NCI-H82 (cell line): ENCODE data around the gene SLC17A9.

Experiments used
- DNase-seq: peaks from one replicate; lab custom pipeline; 2025; lab: John Stamatoyannopoulos, UW

Gene SLC17A9, protein sequence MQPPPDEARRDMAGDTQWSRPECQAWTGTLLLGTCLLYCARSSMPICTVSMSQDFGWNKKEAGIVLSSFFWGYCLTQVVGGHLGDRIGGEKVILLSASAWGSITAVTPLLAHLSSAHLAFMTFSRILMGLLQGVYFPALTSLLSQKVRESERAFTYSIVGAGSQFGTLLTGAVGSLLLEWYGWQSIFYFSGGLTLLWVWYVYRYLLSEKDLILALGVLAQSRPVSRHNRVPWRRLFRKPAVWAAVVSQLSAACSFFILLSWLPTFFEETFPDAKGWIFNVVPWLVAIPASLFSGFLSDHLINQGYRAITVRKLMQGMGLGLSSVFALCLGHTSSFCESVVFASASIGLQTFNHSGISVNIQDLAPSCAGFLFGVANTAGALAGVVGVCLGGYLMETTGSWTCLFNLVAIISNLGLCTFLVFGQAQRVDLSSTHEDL

DNA sequence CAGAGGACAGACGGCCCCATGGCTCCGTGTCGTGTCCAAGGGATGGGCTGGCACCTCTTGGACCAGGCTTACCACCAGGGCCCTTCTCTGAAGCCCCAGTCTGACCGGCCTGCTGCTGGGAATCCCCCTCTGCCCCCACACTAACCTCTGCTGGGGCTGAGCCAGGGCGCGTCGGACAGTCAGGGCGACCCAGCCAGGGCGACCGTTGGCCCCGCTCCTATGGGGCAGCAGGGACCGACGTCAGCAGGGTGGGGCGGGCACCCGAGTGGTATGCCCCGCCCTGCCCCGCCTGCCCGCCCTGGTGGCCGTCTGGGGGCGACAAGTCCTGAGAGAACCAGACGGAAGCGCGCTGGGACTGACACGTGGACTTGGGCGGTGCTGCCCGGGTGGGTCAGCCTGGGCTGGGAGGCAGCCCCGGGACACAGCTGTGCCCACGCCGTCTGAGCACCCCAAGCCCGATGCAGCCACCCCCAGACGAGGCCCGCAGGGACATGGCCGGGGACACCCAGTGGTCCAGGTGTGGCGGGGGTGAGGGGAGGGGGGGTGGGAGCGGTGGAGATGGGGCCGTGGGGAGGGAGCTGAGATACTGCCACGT lies at the start of gene SLC17A9:
Gene SLC17A9, plus strand, starts transcription at position 337 of the 595 bp plus-strand sequence. Its CDS starts 122 bp downstream, at position 459.
- DNase-seq, result peak; percentile 90

- DNase-seq, result no peak
These were observed 49.4 kb upstream of the SLC17A9 start for GRCh38 chr20:62902926-62903615.

- no peak for DNase-seq
These were observed 46.9 kb upstream of the SLC17A9 start for GRCh38 chr20:62905536-62906117.

GRCh38 chr20:62906209-62906608 lies 46.3 kb upstream of the SLC17A9 start:
- DNase-seq, result no peak

DNA sequence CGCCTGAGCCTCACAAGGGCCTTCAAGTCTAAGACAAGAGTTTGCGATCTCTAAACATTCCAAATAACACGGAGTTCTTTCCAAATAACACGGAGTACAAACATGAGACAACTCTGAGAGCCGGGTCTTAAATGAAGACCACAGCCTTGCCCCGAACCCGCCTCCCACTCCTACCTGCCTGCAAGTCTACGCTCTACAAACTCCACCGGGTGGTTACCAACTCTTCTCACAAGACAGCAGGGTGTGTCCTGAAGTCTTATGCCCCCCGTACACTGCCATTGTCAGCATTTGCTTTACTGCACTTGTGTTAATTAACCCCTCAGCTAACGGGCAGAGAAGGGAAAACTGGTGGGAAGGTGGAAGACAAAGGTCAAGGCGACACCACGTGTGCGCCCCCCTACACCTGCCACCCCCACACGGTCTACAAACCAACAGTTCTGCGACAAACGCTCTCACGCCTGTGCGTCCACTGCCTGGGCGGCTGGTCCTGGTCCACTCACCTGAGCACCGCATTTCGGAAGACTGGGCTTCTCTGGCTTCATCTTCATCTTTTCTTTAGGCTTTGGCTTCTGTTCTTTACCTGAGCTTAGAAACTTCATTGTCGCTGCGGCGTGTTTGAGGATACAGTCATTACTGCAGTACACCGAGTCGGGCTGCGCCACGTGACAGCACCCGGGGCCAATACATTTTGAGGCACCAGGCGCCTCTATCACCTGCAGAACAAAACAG lies 45.7 kb upstream of the SLC17A9 start:
- DNase-seq, result no peak

GRCh38 chr20:62907384-62908317 lies 44.9 kb upstream of the SLC17A9 start:
- DNase-seq, result peak; percentile 19

- no peak for DNase-seq
These were observed 43.3 kb upstream of the SLC17A9 start for GRCh38 chr20:62908971-62909791.

DNA sequence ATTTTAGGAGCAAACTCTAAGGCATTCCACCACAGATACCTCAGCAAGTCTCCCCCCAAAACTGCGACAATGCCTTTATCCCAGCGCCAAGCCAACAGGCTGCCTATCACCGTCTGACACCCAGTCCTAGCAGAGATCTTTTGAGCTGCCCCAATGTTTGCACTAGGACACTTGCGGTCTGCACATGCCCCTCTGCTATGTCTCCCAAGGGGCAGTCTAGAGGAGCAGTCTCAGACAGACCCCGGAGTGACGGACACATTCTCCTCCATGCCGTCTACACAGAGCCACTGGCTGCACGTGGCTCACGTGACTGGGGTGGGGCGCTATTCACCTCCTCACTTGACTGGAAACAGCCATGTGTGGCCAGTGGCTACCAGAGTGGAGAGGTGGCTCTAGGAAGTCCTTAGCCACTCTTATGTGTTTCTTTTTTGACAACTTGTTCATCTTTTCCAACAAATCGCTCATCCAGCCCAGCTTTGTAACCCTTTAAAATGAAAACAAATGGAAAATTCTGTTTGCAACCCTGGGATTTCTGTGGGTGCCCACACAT lies 42.2 kb upstream of the SLC17A9 start:
- no peak for DNase-seq

GRCh38 chr20:62910777-62911497 lies 41.6 kb upstream of the SLC17A9 start:
- DNase-seq, result no peak

GRCh38 chr20:62911701-62912280 lies 40.7 kb upstream of the SLC17A9 start:
- no peak for DNase-seq

- DNase-seq, result no peak
These were observed 39.4 kb upstream of the SLC17A9 start for GRCh38 chr20:62913043-62913630.

GRCh38 chr20:62914436-62914835 lies 38.1 kb upstream of the SLC17A9 start:
- DNase-seq, result no peak

GRCh38 chr20:62914970-62915457 lies 37.5 kb upstream of the SLC17A9 start:
- peak; percentile 53 for DNase-seq

DNA sequence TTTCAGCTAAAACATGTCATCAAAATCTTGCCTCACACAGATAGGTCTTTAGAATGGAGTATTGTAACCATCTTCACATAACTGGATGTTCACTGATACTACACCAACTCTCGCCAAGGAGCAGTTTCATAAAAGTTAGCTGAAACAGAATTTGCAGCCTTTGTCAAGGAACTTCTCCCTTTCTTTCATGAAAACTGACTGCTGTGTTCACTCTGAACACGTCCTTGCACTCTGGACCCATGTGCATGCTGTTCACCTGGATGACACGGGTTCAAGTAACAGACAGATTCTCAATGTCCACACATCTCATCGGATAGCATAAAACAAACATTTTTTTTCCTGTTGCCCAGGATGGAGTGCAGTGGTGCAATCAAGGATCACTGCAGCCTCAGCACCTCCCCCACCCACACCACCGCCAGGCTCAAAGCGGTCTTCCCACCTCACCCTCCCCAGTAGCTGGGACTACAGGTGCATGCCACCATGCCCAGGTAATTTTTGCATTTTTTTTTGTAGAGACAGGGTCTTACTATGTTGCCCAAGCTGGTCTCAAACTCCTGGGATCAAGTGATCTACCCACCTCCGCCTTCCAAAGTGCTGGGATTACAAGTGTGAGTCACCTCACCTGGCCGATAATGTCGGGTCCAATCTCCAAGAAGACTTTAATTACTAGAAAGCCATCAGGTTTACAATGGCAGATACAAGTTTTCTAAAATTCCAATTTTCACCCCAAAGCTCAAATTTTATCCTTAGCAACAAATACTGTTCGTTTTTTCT lies 35.6 kb upstream of the SLC17A9 start:
- DNase-seq, result no peak

GRCh38 chr20:62917720-62918119 lies 34.8 kb upstream of the SLC17A9 start:
- no peak for DNase-seq

DNA sequence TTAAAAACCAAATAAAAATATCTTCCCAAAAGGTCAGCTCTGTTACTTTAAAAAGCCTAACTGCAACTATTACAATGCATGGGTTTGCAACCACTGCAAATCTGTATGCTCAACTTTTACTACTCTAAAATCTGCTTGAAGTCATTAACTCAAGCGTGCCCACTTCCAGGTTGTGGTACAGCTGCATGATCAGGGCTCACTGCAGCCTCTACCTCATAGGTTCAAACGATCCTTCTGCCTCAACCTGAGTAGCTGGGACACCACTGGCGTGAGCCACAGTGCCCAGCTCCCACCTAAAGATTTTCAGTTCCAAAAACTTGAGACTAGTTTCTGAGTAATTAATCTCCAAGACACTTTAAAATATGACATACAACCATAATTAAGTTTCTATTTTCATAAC lies 34.4 kb upstream of the SLC17A9 start:
- DNase-seq, result no peak

- DNase-seq, result no peak
These were observed 33.7 kb upstream of the SLC17A9 start for GRCh38 chr20:62918831-62919230.
